ENCODE data around the gene APBB2.
"Not testable (repeated sequence)": the region's sequence is repeated elsewhere in the genome, so short reads cannot be mapped to it uniquely, and the experiment has no call there.

The APBB2 gene

DNA sequence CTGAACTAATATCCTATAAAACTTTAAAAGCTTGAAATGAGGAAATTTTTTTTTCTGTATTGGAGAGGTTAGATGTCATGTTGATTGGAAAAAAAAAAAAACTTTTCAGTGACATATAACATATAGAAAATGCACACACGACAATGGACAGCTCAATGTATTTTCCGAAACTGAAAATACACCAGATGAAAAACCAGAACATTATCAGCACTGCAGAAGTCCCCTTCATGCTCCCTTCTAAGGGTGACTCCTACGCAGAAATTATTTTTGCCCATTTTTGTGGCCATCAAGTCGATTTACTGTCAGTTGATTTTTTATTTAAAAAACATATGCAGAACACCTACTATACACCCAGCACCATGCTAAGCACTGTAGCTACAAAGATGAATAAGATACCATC is 148.3 kb downstream of the APBB2 start:
- no peak for DNase-seq (ENCODE audit: low spot score)

DNA sequence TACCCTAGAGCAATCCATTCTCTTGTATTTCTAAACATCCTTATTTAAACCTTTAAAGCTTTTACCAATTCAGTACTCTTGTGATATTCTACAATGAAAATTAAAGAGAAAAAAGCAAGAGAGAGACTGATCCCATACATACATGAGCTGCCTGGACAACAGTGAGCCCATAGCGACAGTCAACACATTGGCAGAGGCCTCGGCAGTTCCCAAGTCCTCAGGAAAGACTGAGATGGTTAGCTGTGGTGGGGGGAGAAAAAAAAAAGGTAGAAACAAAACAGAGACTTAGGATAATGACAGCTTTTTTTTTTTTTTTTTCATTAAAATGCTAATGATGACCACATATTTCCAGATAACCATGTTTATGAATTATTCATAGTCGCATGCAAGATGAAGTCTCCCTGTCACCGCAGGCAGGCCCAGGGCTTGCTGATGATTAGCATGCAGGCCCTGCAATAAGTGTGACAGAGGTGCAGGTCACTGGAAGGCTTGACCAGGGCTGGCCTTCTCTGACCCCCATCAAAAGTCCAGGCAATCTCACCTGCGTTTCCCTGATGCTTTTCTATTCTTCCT is 148.8 kb downstream of the APBB2 start:
- DNase-seq (ENCODE audit: low spot score): no peak

DNA sequence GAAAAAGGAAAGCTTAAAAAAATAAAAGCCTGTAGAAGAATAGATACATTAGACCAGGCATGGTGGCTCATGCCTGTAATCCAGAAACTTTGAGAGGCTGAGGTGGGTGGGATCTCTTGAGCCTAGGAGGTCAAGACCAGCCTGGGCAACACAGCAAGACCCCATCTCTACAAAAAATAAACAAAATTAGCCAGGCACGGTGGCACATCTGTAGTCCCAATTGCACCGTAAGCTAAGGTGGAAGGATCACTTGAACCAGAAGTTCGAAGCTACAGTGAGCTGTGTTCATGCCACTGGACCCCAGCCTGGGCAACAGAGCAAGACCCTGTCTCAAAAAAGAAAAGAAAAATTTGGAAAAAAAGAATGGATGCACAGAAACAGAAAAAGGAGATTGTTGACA is 149.4 kb downstream of the APBB2 start:
- DNase-seq (ENCODE audit: low spot score): no peak

DNA sequence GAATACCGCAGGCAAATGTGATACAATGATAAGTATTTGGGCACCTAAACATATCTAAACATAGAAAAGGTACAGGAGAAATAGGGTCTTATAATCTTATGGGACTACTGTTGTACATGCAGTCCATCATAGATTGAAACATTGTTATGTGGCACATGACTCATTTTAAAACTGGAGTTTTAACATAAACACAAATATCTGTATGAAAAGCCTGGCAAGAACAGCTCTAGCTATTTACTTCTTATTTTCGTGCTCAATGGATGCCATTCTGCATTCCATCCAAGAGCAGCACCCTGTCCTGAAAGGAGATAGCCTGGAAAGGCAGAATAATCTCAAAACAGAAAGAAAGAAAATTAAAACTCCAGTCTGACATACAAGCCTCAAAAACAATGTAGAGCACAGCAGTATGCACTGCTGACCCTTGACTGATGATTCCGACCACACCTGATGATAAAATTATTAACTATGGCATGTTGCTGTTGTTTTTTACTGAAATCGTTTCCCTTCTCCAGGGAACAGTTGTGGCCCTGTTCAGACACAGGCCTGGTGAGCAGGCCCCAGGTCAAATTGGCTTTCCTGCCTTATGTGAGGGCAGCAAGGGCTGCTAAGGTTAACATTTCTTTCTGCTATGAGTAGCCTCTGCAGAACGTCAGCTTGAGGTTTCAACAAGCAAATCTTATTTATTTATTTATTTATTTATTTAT is 152.7 kb downstream of the APBB2 start:
- DNase-seq (ENCODE audit: low spot score): no peak

DNA sequence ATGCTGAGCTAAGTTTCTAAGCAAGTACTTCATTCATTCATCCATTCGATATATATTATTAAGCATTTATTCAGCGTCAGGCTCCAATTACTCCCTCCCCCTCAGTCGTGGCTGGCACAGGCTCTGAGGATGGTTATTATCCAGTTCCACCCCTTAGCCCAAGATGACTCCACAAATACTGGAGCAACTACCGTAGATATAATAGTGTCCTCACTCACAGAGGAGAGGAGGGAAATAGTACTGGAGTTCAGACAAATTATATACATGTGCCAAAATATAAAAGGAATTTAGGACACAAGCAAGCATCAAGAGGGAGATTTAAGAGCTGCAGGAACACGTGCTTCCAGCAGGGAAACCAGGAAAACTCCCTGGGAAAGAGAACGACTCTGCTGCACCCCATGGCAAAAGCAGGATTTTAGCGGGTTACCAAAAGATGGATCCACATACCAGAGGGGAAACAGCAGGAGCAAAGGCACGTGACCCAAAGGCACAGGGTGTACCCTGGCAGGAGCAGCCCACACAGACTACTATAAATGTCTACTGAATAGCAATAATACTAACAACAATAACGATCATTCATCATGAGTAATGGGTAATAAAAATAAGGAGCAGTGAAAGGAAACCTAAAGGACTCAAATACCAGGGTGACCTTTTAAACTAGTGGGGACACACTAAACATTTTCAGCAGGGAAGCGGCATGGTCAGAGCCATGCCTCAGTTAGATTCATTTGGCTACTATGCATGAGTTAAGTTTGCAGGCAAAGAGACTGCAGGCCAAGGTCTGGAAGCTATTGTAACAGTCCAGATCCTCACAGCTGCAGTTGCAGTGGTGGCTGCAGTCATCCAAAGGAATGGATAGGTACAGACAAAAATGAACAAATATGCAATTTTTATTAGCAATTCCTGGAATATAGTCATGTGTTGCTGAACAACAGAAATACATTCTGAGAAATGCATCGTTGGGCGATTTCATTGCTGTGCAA is 153.7 kb downstream of the APBB2 start:
- no peak for DNase-seq (ENCODE audit: low spot score)

DNA sequence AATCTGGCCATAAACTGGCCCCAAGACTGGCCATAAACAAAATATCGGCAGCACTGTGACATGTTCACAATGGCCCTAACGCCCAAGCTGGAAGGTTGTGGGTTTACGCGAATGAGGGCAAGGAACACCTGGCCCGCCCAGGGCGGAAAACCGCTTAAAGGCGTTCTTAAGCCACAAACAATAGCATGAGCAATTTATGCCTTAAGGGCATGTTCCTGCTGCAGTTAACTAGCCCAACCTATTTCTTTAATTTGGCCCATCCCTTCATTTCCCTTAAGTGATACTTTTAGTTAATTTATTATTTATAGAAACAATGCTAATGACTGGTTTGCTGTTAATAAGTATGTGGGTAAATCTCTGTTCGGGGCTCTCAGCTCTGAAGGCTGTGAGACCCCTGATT is 154.9 kb downstream of the APBB2 start:
- DNase-seq (ENCODE audit: low spot score): not testable (repeated sequence)

DNA sequence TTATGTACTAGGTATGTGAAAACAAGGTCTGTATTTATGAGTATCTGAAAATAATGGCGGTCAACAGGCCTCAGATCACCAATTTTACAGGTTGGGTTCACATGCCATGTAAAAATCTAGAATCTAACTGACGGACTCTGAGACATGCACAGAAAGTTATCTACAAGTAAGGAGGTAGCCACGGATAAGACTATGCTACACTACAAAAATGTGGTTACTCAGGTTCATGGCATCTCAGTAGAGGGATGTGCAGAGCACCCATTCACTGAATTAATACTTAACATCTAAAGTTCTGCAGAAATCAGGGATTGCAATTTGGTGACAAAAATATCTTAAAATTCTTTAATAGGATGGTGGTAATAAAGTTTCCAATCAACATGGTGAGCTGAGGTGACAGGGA is 155.9 kb downstream of the APBB2 start:
- DNase-seq (ENCODE audit: low spot score): no peak

DNA sequence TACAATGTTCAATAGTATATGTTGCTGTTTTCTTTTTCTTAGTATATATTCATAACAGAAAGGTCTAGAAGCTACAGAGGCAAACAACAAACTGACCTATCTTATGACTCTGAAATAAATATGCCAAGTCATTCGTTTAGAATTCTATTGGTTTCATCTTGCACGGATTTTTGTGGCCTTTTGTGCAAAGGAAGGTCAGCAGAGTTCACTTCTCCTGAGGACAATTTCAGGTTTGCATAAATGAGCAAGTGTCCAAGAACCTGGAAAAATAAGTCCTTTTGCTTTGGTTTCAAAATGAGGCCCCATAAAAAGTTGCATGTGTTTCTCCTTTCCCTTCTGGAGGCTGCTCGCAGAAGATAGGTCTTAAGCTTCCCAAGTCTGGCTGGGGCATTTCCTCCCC is 156.9 kb downstream of the APBB2 start:
- no peak for DNase-seq (ENCODE audit: low spot score)

DNA sequence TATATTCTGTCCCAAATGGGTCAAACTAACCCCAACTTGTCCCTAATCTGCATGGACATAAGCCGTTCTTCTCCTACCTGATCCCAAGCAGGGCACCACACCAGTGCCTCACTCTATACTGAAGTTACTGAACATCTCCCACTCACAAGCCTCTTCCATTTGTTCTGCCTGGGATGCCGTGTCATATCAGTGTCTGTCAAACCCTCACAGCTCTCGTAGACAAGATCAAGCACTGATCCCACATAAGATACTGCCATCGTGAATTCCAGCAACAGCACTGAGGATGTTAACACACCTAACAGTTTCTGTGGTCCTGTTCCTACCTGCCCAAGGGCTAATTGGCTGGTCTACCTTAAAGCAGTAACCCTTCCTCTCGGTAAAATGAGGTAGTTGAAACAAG is 162.1 kb downstream of the APBB2 start:
- no peak for DNase-seq (ENCODE audit: low spot score)

DNA sequence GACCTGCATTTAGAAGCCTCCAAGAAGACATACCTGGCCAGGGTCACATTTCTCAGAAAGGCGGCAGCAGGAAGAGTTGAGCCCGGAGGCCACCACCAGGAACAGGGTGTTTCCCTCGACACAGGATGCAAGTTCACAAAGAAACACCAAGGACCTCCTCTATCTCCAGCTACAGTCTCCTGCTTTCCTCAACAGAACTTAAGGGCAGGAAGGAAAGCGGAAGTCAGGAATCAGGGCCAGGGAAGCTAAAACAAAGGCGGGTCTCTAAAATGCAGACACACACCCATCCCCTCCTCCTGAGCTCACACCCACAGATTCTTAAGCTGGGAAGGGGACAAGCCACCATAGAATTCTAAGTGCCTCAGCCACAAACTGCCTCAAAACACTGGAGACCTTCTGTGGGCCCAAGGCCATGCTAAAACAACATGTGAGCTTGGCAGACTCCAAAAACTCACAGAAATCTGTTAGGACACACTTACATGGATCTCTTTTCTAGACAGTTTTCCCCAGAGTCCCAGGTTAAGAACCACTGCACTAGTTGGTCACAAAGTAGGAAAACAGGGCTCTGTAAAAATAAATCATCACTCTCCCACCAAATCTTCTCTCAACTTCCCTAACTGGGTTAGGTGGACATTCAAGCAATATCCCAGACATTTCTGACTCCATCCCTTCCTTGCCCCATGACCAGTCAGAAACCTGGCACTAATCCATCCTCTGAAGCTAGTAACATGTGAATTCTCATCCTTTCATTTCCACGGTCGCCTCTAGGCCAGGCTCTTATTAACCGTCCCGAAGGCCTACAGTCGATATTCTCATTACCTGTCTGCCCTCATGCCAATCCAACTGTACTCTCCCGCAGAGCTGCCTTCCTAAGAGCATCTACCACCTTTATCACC is 163.2 kb downstream of the APBB2 start:
- no peak for DNase-seq (ENCODE audit: low spot score)

DNA sequence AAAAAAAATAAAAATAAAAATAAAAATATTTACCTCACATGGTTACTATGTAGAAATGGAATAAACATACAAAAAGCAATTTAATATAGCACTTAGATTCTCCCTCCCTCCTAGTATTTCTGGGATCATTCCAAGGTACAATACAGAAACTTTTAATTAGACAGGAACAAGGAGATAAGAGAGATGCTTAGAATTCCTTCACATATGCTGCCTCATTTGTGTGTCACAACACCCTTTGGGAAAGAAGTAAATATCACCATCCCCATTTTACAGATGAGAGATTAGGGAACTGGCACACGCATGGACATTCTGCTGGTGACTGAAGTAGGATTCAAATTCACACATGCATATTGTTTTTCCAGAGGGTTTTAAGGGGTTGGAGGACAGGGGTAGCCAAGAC is 164.2 kb downstream of the APBB2 start:
- DNase-seq (ENCODE audit: low spot score): no peak

DNA sequence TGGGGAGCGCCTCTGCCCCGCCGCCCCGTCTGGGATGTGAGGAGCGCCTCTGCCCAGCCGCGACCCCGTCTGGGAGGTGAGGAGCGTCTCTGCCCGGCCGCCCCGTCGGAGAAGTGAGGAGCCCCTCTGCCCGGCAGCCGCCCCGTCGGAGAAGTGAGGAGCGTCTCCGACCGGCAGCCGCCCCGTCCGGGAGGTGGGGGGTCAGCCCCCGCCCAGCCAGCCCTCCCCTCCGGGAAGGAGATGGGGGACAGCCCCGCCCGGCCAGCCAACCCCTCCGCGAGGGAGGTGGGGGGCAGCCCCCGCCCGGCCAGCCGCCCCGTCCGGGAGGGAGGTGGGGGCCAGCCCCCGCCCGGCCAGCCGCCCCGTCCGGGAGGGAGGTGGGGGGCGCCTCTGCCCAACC is 165.2 kb downstream of the APBB2 start:
- not testable (repeated sequence) for DNase-seq (ENCODE audit: low spot score)

DNA sequence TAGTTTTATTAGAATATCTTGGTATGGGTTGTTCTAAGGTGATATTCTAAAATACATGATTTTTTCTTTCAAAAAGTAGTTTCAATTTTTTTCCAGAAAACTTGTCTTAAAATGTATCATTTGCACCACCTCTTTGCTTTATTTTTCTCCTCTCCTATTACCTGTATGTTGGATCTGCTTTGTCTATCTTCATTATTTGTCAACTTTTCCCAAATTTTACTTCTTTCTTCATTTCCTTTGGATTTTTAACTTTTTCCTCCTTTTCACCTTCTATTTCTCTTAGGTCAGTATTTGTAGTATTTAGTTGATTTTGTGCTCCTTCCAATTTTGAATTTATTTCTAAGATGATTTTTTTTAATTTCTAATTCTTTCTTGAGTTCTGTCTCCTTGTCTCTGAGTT is 169.6 kb downstream of the APBB2 start:
- DNase-seq (ENCODE audit: low spot score): no peak

DNA sequence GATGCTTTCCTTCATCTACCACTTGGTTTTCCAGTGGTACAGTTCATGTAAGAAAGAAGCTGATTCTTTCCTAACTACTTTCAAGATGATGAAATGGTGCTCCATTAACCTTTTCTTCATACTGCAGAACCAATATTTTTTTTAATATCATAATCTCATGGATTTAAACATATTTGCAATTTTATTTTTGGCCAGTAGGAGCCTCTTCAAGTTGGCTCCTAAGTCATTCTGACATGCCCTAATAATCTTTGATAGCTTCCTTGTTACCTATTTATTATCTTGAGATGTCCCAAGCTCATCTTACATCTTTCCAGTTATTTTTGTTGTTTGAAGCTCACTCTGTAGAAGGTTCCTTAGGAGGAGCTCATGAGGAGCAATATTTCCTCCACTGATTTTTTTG is 170.2 kb downstream of the APBB2 start:
- DNase-seq (ENCODE audit: low spot score): no peak

DNA sequence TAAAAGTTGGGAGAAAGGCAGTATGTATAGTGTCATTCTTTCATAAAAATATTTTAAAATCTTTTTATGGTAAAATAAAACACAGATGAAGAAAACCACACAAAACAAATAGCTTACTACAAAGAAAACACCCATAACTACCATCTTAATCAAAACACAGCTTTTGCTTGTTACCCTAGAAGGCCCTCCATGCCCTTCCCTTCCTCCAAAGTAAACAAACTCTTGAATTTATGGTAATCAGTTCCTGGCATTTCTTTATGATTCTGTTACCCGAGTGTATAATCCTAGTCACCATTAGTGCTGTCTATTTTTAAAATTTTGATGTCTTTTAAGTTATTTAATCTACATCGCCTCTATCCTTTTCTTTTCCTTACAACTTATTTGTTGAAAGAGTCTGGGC is 170.9 kb downstream of the APBB2 start:
- DNase-seq (ENCODE audit: low spot score): no peak

DNA sequence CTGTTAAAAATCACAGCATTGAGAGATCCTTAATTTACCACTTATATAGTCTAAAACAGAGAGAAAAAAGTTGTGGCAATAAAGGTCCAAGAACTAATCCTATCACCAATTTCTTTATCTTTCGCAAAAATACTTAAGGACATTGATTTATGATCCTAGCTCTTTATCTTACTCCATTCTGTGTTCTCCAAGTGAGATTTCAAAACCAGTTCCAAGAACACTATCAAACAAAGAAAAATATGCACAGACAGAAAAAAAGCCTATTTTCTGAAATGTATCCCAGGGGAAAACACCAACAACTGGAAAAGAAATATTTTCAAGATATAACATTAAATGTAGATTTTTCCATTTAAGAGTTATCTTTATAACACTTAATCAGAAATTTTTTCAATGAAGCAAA is 172.8 kb downstream of the APBB2 start:
- no peak for DNase-seq (ENCODE audit: low spot score)

DNA sequence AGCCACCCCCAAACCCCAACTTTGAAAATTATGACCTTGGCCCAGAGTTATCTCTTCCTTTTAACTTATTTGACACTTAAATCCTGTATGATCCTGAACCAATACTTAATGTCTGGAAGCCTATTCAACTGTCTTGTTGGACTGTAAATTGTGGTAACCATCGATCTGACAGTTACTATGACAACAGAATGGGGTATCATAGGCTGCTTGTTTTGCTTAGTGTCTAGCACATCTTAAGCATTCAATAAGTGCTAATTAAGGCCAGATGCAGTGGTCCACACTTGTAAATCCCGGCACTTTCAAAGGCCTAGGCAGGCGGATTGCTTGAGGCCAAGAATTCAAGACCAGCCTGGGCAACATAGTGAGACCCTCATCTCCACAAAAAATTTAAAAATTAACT is 175.0 kb downstream of the APBB2 start:
- DNase-seq (ENCODE audit: low spot score): peak; percentile 10

DNA sequence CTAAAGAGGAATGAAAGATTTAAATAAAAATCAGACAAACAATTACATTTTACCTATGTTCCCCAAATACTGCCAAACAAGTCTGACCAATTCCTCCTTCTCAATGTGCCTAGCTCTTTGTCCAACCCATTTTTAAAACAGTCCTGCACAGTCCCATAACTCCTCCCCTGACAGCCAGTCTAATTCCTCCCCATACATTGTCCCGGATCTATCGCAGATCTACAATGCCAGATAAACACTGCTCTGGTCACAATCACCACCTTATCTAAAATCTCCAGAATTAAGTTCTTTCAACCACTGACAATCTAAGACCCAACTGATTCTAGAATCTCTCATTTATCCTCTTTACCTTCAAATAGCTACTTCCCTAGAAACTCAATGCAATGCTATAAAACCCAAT is 176.0 kb downstream of the APBB2 start:
- peak; percentile 65 for DNase-seq (ENCODE audit: low spot score)

DNA sequence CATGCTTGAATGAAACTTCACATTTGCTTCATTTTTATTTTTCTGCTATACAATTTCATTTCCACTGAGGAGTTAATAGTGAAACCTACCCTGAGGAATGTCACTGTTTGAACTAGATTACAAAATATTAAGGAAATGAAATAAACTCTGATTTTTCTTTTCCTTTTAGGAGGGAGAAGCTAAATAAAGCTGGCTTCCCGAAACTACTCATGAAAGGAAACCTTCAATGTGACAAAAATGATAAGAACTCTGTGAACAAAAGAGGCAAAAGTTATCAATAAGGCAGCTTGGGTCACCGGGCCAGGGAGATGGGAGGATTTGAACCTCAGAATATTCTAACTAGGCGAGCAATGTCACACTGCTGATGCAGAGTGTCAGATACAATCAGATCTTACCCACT is 185.2 kb downstream of the APBB2 start:
- no peak for DNase-seq (ENCODE audit: low spot score)

DNA sequence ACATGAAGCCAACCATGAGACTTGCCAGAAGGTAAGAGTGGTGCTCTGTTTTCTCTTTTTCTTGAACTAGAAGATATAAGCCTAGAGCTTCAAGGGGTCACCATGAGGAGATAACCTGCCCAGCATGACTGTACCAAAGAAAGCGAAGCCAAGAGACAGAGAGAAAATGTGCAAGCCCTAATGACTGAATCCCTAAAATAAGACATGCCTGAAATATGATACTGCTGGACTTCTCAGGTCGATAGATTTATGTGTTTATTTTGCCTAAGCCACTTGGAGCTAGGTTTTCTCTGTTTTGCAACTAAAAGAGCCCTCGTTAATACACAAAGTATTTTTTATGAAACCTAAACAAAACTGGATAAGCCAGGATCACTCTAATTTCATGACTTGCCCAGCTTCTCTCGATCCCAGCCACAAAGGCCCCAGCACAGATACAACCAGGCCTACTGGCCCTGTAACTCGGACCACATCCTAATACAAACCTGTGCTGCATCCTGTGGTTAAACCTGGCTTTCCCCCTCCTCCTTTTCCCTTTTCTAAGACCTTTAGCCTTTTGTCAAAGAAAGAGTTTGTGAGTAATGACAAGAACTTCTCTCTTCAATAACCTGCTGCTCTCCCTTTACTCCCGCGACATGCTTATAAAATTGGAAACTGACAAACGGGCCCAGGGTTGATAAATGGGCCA is 185.8 kb downstream of the APBB2 start:
- no peak for DNase-seq (ENCODE audit: low spot score)

DNA sequence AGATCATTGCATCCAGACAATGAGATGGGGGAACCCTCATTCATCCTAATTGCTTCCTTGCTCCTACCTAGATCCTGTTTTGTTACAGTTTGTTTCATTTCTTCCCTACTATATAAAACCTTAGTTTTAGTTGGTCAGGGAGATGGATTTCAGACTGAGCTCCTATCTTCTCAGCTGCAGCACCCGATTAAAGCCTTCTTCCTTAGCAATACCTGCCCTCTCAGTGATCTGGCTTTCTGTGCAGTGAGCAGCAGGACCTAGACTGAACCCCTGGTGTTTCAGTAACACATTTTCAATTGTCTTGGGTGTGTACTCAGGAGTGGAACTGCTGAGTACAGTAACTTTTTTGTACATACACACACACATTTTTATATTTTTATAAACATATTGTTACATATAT is 187.4 kb downstream of the APBB2 start:
- no peak for DNase-seq (ENCODE audit: low spot score)
